ENCODE data around the gene GPR155.
A peak's percentile ranks its signal among the peaks of the same experiment; 100 is the strongest.
"Not testable (repeated sequence)": the region's sequence is repeated elsewhere in the genome, so short reads cannot be mapped to it uniquely, and the experiment has no call there.

The GPR155 gene

GRCh38 chr2:174392706-174393105 is 94.1 kb downstream of the GPR155 start:
- Mint-ChIP-seq H3K9me3 (peaks cover 23% of the 10 kb centered on the region), H3K27me3 (no peaks in the 10 kb centered on the region), H3K27ac (no peak overlapping the region), H3K4me3 (no peak overlapping the region), H3K36me3 (ENCODE audit: low read depth) (peaks cover 60% of the 10 kb centered on the region), H3K4me1 (ENCODE audit: low read depth) (peaks cover 30% of the 10 kb centered on the region)
- intact Hi-C loops (cut with micrococcal nuclease), result no loop called here

- H3K27me3 Mint-ChIP-seq; H3K4me3 Mint-ChIP-seq; H3K27ac Mint-ChIP-seq; intact Hi-C loops (cut with micrococcal nuclease): not testable (repeated sequence)
- H3K36me3 Mint-ChIP-seq (ENCODE audit: low read depth), result peaks cover 78% of the 10 kb centered on the region
- peaks cover 23% of the 10 kb centered on the region for H3K4me1 Mint-ChIP-seq (ENCODE audit: low read depth)
- H3K9me3 Mint-ChIP-seq, result peaks cover 28% of the 10 kb centered on the region
Measured at GRCh38 chr2:174390303-174390702, 96.5 kb downstream of the GPR155 start.

- H3K4me1 Mint-ChIP-seq (ENCODE audit: low read depth), result peaks cover 23% of the 10 kb centered on the region
- peaks cover 31% of the 10 kb centered on the region for H3K9me3 Mint-ChIP-seq
- no peaks in the 10 kb centered on the region for H3K27me3 Mint-ChIP-seq
- H3K27ac Mint-ChIP-seq, result no peak overlapping the region
- no peak overlapping the region for H3K4me3 Mint-ChIP-seq
- intact Hi-C loops (cut with micrococcal nuclease), result no loop called here
- H3K36me3 Mint-ChIP-seq (ENCODE audit: low read depth), result peaks cover 83% of the 10 kb centered on the region
Measured at GRCh38 chr2:174389542-174389941, 97.3 kb downstream of the GPR155 start.

- H3K27me3 Mint-ChIP-seq; intact Hi-C loops (cut with micrococcal nuclease); H3K27ac Mint-ChIP-seq; H3K4me3 Mint-ChIP-seq: not testable (repeated sequence)
- peaks cover 16% of the 10 kb centered on the region for H3K4me1 Mint-ChIP-seq (ENCODE audit: low read depth)
- H3K9me3 Mint-ChIP-seq, result peaks cover 36% of the 10 kb centered on the region
- peaks cover 91% of the 10 kb centered on the region for H3K36me3 Mint-ChIP-seq (ENCODE audit: low read depth)
Measured at GRCh38 chr2:174388706-174389105, 98.1 kb downstream of the GPR155 start.

GRCh38 chr2:174385201-174385600 is 101.6 kb downstream of the GPR155 start:
- no peaks in the 10 kb centered on the region for H3K27me3 Mint-ChIP-seq
- no peak overlapping the region for H3K4me3 Mint-ChIP-seq
- peaks cover 31% of the 10 kb centered on the region for H3K9me3 Mint-ChIP-seq
- peaks cover 11% of the 10 kb centered on the region for H3K4me1 Mint-ChIP-seq (ENCODE audit: low read depth)
- H3K27ac Mint-ChIP-seq, result no peak overlapping the region
- intact Hi-C loops (cut with micrococcal nuclease), result no loop called here
- peaks cover 85% of the 10 kb centered on the region for H3K36me3 Mint-ChIP-seq (ENCODE audit: low read depth)

- H3K36me3 Mint-ChIP-seq (ENCODE audit: low read depth), result peaks cover 83% of the 10 kb centered on the region
- H3K9me3 Mint-ChIP-seq, result peaks cover 17% of the 10 kb centered on the region
- intact Hi-C loops (cut with micrococcal nuclease), result no loop called here
- H3K27me3 Mint-ChIP-seq, result no peaks in the 10 kb centered on the region
- H3K4me3 Mint-ChIP-seq, result no peak overlapping the region
- peak overlapping the region; percentile 67 for H3K27ac Mint-ChIP-seq
- H3K4me1 Mint-ChIP-seq (ENCODE audit: low read depth), result peaks cover 11% of the 10 kb centered on the region
Measured at GRCh38 chr2:174383796-174384195, 103.0 kb downstream of the GPR155 start.
